ENCODE measurements around the gene EYS. TPM values are rescaled to one million over a fixed set of nuclear protein-coding genes. Genes with fewer than 3 reads are reported as not detected.

The EYS gene
- total RNA-seq, 4 donors from 2014 or later: 0.15 TPM; not detected in 3

- Histone ChIP-seq H3K9me3 (no peaks in the 10 kb centered on the region), H3K36me3 (no peaks in the 10 kb centered on the region), H3K4me3 (no peak overlapping the region), H3K27ac (no peak overlapping the region), H3K4me1 (no peaks in the 10 kb centered on the region), H3K27me3 (no peaks in the 10 kb centered on the region)
- WGBS, 2 donors (ENCODE audit: low coverage in 1 of 2): 50 to 77% methylated on average over 1 of the region's 1 CpG
- TF ChIP-seq EP300 (IDR thresholded peaks at IDR 0.05): no peak
- no peak for TF ChIP-seq CTCF (IDR thresholded peaks at IDR 0.05)
- no peak for TF ChIP-seq POLR2A (IDR thresholded peaks at IDR 0.05)
- no peak for TF ChIP-seq POLR2AphosphoS5 (IDR thresholded peaks at IDR 0.05)
- no peak for ATAC-seq
These were observed 1297.1 kb downstream of the EYS start for GRCh38 chr6:64409948-64410347.

DNA sequence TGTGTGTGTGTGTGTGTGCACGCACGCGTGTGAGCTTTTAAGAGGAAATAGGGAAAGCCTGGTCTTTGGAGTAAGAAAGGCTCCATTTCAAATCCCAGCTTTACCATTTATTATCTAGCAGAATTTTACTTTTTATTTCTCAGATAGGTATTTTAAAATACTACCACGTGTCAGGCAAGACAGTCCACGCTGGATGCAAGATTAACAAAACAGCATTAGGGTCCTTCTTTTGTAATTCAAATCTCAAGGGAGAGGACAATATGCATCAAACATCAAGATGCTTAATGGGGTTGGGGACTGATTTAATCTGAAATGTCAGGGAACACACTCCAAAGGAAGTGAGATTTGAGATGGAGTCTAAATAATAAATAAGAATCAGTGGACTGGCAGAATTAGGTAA lies 1302.6 kb downstream of the EYS start:
- TF ChIP-seq POLR2A (IDR thresholded peaks at IDR 0.05) (no peak), POLR2AphosphoS5 (IDR thresholded peaks at IDR 0.05) (no peak), CTCF (IDR thresholded peaks at IDR 0.05) (no peak), EP300 (IDR thresholded peaks at IDR 0.05) (no peak)
- H3K27ac ChIP-seq: no peak overlapping the region
- WGBS, 2 donors (ENCODE audit: low coverage in 1 of 2): 71 to 77% methylated on average over 5 of the region's 5 CpGs
- no peak overlapping the region for H3K4me3 ChIP-seq
- no peaks in the 10 kb centered on the region for H3K36me3 ChIP-seq
- H3K9me3 ChIP-seq: no peaks in the 10 kb centered on the region
- no peaks in the 10 kb centered on the region for H3K4me1 ChIP-seq
- no peak for ATAC-seq
- no peaks in the 10 kb centered on the region for H3K27me3 ChIP-seq

DNA sequence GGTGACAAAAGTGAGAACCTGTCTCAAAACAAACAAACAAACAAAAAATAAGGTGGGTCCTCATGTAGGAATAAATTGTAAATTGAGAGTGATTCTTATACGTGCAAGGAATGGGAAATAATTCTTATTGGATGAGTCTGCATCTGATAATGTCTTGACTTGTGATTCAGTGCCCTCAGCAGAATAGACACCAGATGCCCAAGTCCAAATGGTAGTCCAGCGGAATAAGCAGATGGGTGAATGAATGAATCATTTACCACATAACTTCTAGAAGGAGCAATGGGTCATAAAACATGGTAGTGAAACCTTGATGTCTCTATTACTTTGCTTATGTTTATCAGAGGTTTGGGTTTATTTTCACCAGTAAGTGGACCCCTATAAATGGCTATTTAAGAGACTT lies 1323.7 kb downstream of the EYS start:
- Histone ChIP-seq H3K9me3 (no peaks in the 10 kb centered on the region), H3K27ac (no peak overlapping the region), H3K27me3 (no peaks in the 10 kb centered on the region), H3K36me3 (no peaks in the 10 kb centered on the region), H3K4me1 (no peaks in the 10 kb centered on the region), H3K4me3 (no peak overlapping the region)
- ATAC-seq: no peak
- TF ChIP-seq POLR2AphosphoS5 (IDR thresholded peaks at IDR 0.05) (no peak), CTCF (IDR thresholded peaks at IDR 0.05) (no peak), POLR2A (IDR thresholded peaks at IDR 0.05) (no peak), EP300 (IDR thresholded peaks at IDR 0.05) (no peak)
- WGBS, 2 donors (ENCODE audit: low coverage in 1 of 2): 40 to 42% methylated on average over 2 of the region's 2 CpGs

GRCh38 chr6:64376394-64376793 lies 1330.6 kb downstream of the EYS start:
- no peaks in the 10 kb centered on the region for H3K36me3 ChIP-seq
- H3K27ac ChIP-seq: no peak overlapping the region
- ATAC-seq: no peak
- H3K27me3 ChIP-seq: no peaks in the 10 kb centered on the region
- WGBS, 2 donors (ENCODE audit: low coverage in 1 of 2): 74 to 79% methylated on average over 5 of the region's 5 CpGs
- no peaks in the 10 kb centered on the region for H3K9me3 ChIP-seq
- no peaks in the 10 kb centered on the region for H3K4me1 ChIP-seq
- TF ChIP-seq CTCF (IDR thresholded peaks at IDR 0.05): no peak
- TF ChIP-seq POLR2AphosphoS5 (IDR thresholded peaks at IDR 0.05): no peak
- no peak for TF ChIP-seq POLR2A (IDR thresholded peaks at IDR 0.05)
- no peak for TF ChIP-seq EP300 (IDR thresholded peaks at IDR 0.05)
- no peak overlapping the region for H3K4me3 ChIP-seq

DNA sequence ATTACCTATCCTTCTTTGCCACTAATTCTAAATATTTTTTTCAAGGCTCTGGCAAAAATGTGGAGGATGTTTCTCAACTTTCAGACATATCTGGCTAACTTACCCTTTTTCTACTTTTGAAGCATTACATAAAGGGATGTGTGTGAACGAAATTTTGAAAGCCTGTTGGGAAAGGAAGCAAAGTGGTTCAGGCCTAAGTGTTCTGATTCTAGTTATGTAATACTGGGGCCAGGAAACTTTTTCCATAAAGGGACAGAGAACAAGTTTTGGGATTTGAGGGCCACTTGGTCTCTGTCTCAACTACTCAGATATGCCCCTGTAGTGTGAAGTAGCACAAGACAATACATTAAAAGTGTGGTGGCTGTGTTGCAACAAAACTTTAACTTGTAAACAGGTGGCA lies 1349.6 kb downstream of the EYS start:
- H3K4me3 ChIP-seq: no peak overlapping the region
- peak overlapping the region in 1 of 4 donors; percentile 39 for H3K27ac ChIP-seq
- TF ChIP-seq EP300 (IDR thresholded peaks at IDR 0.05) (no peak), POLR2AphosphoS5 (IDR thresholded peaks at IDR 0.05) (no peak), CTCF (IDR thresholded peaks at IDR 0.05) (no peak), POLR2A (IDR thresholded peaks at IDR 0.05) (no peak)
- 33 to 44% methylated on average over 1 of the region's 1 CpG for WGBS, 2 donors (ENCODE audit: low coverage in 1 of 2)
- H3K9me3 ChIP-seq: no peaks in the 10 kb centered on the region
- peaks cover 0 to 5% (median 0%) of the 10 kb centered on the region in 3 donors for H3K4me1 ChIP-seq
- ATAC-seq: peak; percentile 77
- H3K27me3 ChIP-seq: no peaks in the 10 kb centered on the region
- no peaks in the 10 kb centered on the region for H3K36me3 ChIP-seq

All from gastroesophageal sphincter (tissue), 4 donors.